DND-41 (cell line): ENCODE measurements around the gene SCT.
A peak's percentile ranks its signal among the peaks of the same experiment; 100 is the strongest.

ENCODE experiments used
- ATAC-seq: fragments of 200-7000 bp; cut with Tn5 transposase; 3 replicates; pipeline ENCODE4 v1.9.1; 2021; ENCODE audit warnings: low read depth; ENCODE audit not compliant: insufficient read depth
- DNase-seq: peaks from one replicate; pipeline ENCODE4 v3.0.0-alpha.2; 2020
- H2AFZ ChIP-seq: 2 replicates; pipeline ENCODE4 v1.6.0; 2012; ENCODE audit warnings: low read depth, low read length
- H3K27ac ChIP-seq: 2 replicates; pipeline ENCODE4 v1.5.1; 2012; ENCODE audit warnings: low read length, inconsistent platforms
- H3K27me3 ChIP-seq: fragments of 200-600 bp; sonication (generic); 2 replicates; pipeline ENCODE4 v1.6.0; 2012; ENCODE audit warnings: low read length, mild to moderate bottlenecking, inconsistent platforms; ENCODE audit not compliant: insufficient read depth, poor library complexity
- H3K36me3 ChIP-seq: 2 replicates; pipeline ENCODE4 v1.5.1; 2012; ENCODE audit warnings: low read length, inconsistent platforms; ENCODE audit not compliant: insufficient read depth
- H3K4me1 ChIP-seq: 2 replicates; pipeline ENCODE4 v1.5.1; 2012; ENCODE audit warnings: mild to moderate bottlenecking, low read length; ENCODE audit not compliant: insufficient read depth
- H3K4me2 ChIP-seq: 2 replicates; pipeline ENCODE4 v1.6.0; 2012; ENCODE audit warnings: mild to moderate bottlenecking, moderate library complexity, low read length, inconsistent platforms; ENCODE audit not compliant: insufficient read depth
- H3K4me3 ChIP-seq, 2 experiments: fragments of 200-600 bp in 1 of 2; shearing (Covaris generic) in 1 of 2; 2 replicates each; pipeline ENCODE4 v1.5.1; 2012 to 2016; ENCODE audit warnings: inconsistent platforms in 2 of 2, low read length in 2 of 2, mild to moderate bottlenecking in 2 of 2, low read depth in 1 of 2, moderate library complexity in 1 of 2
- H3K79me2 ChIP-seq: 2 replicates; pipeline ENCODE4 v1.6.0; 2012; ENCODE audit warnings: low read length, inconsistent platforms; ENCODE audit not compliant: insufficient read depth
- H3K9ac ChIP-seq: 2 replicates; pipeline ENCODE4 v1.6.0; 2012; ENCODE audit warnings: low read depth, mild to moderate bottlenecking, inconsistent platforms, low read length, moderate library complexity
- H3K9me3 ChIP-seq: 2 replicates; pipeline ENCODE4 v1.5.1; 2012; ENCODE audit warnings: low read length, moderate library complexity, mild to moderate bottlenecking, inconsistent platforms; ENCODE audit not compliant: insufficient read depth, severe bottlenecking
- H4K20me1 ChIP-seq: 2 replicates; pipeline ENCODE4 v1.6.0; 2012; ENCODE audit warnings: low read length; ENCODE audit not compliant: insufficient read depth
- CTCF ChIP-seq: IDR thresholded peaks from 2 replicates; pipeline ENCODE4 v1.5.1; 2012; ENCODE audit warnings: borderline replicate concordance, low read length, moderate library complexity, mild to moderate bottlenecking; ENCODE audit not compliant: poor library complexity, severe bottlenecking; ENCODE audit errors: extremely low read depth
- EZH2 ChIP-seq: IDR thresholded peaks from 3 replicates; pipeline ENCODE4 v1.6.1; 2012; ENCODE audit warnings: borderline replicate concordance, low read depth, mild to moderate bottlenecking, moderate library complexity, low read length, inconsistent platforms; ENCODE audit not compliant: severe bottlenecking

The SCT gene

DNA sequence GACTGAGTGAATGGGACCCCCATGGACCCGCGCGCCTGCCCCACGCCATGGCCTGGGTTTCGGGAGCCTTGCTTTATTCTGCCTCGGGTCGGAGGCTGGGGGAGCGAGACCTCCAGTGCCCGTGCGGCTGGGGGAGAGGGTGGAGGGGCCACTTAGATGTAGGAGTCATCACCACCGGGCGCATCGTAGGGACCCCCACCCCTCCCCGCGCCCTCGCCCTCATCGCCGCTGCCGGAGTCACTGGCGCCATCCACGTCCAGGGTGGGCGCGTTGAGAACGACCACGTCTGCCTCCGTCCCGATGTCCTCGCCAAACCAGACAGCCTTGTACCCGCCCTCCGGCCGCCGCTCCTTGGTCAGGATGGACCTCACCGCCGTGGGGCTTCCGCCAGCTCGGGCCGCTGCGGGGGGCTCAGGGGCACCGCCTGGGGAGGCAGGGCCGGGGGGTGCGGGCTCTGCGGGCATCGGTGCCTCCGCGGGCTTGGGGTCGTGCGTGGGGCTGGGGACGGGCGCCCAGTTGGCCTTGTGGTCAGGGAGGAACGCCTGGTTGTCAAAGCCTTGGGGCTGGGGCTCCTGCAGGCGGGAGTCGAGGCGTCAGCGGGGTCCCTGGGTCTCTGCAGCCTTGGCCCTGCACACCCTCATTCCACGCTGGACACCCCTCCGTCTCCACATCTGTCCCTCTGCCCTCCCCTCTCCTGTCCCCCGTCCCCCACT is 9.6 kb downstream of the SCT start:
- H3K4me2 ChIP-seq = no peak overlapping the region
- no peak overlapping the region for H2AFZ ChIP-seq
- peaks cover 17% of the 10 kb centered on the region for H3K79me2 ChIP-seq
- peaks cover 37% of the 10 kb centered on the region for H4K20me1 ChIP-seq
- H3K27ac ChIP-seq = no peak overlapping the region
- H3K27me3 ChIP-seq = no peaks in the 10 kb centered on the region
- no peak overlapping the region for H3K4me3 ChIP-seq
- DNase-seq (no peak), ATAC-seq (no peak)
- peaks cover 35% of the 10 kb centered on the region for H3K4me1 ChIP-seq
- no peak overlapping the region for H3K9ac ChIP-seq
- TF ChIP-seq EZH2 = no peak
- no peak for TF ChIP-seq CTCF
- no peaks in the 10 kb centered on the region for H3K9me3 ChIP-seq
- peaks cover 31% of the 10 kb centered on the region for H3K36me3 ChIP-seq

- Histone ChIP-seq H3K27me3 (no peaks in the 10 kb centered on the region), H3K4me3 (peak overlapping the region in 1 of 2 experiments; percentile 97; a peak in 2 of 4 replicates), H3K4me2 (peak overlapping the region; percentile 100), H3K4me1 (peaks cover 35% of the 10 kb centered on the region), H3K9me3 (no peaks in the 10 kb centered on the region), H3K9ac (peak overlapping the region; percentile 75), H4K20me1 (peaks cover 44% of the 10 kb centered on the region), H2AFZ (no peak overlapping the region), H3K36me3 (peaks cover 39% of the 10 kb centered on the region), H3K79me2 (peaks cover 17% of the 10 kb centered on the region), H3K27ac (peak overlapping the region; percentile 85)
- DNase-seq = no peak
- TF ChIP-seq EZH2 (no peak), CTCF (no peak)
- no peak for ATAC-seq
Measured at GRCh38 chr11:616320-617198, 10.4 kb downstream of the SCT start.

DNA sequence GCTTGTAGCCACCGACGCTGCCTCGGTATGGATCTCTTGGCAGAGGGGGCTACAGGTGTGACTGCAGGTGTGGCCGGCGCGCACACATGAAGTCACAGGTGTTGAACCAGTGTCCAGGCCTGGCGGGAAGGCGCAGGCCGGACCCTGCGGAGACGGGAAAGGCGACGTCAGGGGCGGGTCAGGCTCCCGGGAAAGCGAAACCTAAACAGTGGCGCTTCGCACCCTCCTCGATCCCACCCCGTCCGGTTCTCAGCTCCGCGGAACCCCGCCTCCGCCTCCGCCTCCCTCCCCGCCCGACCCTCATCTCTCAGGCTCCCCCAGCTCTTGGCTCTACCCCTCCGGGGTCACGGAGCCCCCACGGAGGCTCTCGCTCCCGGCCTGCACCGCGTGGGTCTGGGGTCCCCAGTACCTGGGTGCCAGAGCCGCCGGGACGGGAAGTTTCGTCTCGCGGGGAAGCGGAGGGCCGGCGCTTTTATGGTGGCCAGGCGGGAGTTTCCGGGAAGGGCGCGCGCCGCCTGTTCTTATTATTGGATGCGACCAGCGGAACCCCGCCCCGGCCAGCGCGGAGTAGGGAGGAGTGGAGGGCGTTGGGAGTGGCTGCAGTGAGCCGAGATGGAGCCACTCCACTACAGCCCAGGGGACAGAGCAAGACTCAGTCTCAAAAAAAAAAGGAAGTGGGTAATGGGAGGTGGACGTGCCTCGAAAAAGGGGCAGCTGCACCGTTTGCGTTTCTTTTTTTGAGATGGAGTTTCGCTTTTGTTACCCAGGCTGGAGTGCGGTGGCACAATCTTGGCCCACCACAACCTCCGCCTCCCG is 11.3 kb downstream of the SCT start, which contains the start of gene IRF7:
IRF7 (minus strand) TSS at position 447 of the 816 bp plus-strand sequence. CDS start 586 bp downstream, outside the sequence.
- TF ChIP-seq EZH2 (no peak), CTCF (no peak)
- DNase-seq (peak; percentile 88), ATAC-seq (peak; percentile 86)
- peaks cover 35% of the 10 kb centered on the region for H3K4me1 ChIP-seq
- H3K27ac ChIP-seq = peak within 1 kb of the TSS; percentile 85
- peaks cover 51% of the 10 kb centered on the region for H4K20me1 ChIP-seq
- H3K36me3 ChIP-seq = peaks cover 48% of the 10 kb centered on the region
- peaks cover 17% of the 10 kb centered on the region for H3K79me2 ChIP-seq
- H3K9ac ChIP-seq = peak within 1 kb of the TSS; percentile 75
- no peaks in the 10 kb centered on the region for H3K9me3 ChIP-seq
- H3K27me3 ChIP-seq = no peaks in the 10 kb centered on the region
- H2AFZ ChIP-seq = peak within 1 kb of the TSS; percentile 90
- H3K4me2 ChIP-seq = peak within 1 kb of the TSS; percentile 100
- peak within 1 kb of the TSS; percentile 60 to 97 for H3K4me3 ChIP-seq
